Head of caudate nucleus (tissue), 42 donors: ENCODE results near the gene CYBRD1.

Experiments
- DNase-seq, 42 donors: peaks; one replicate each; pipeline versions ENCODE4 v3.0.0 to v3.0.0-alpha.2; 2020 to 2021; ENCODE audit warnings: mixed read lengths in 7 of 42
- intact Hi-C: fragments of 100-400 bp; cut with DNase I; formaldehyde crosslinking; loops from one replicate; pipeline ENCODE4 v1.15.0; 2022

The CYBRD1 gene

GRCh38 chr2:171545086-171545485 is 22.8 kb downstream of the CYBRD1 start:
- intact Hi-C loops, result no loop called here
- DNase-seq, result no peak

- DNase-seq, result no peak
- intact Hi-C loops, result no loop called here
These were observed 25.0 kb downstream of the CYBRD1 start for GRCh38 chr2:171547256-171547655.

GRCh38 chr2:171547720-171548119 is 25.4 kb downstream of the CYBRD1 start:
- DNase-seq, result no peak
- intact Hi-C loops, result no loop called here

- intact Hi-C loops, result no loop called here
- no peak for DNase-seq
These were observed 28.3 kb downstream of the CYBRD1 start for GRCh38 chr2:171550613-171551012.

GRCh38 chr2:171551836-171552235 is 29.6 kb downstream of the CYBRD1 start:
- intact Hi-C loops, result no loop called here
- DNase-seq, result no peak

- no peak for DNase-seq
- intact Hi-C loops, result no loop called here
These were observed 31.0 kb downstream of the CYBRD1 start for GRCh38 chr2:171553236-171553635.

GRCh38 chr2:171553858-171554257 is 31.6 kb downstream of the CYBRD1 start:
- intact Hi-C loops, result no loop called here
- DNase-seq, result peak in 11 of 42 donors; percentile 6 to 47 (median 21)

- no peak for DNase-seq
- intact Hi-C loops, result no loop called here
These were observed 32.8 kb downstream of the CYBRD1 start for GRCh38 chr2:171554991-171555615.

- intact Hi-C loops, result no loop called here
- DNase-seq, result no peak
These were observed 35.1 kb downstream of the CYBRD1 start for GRCh38 chr2:171557363-171557762.

- intact Hi-C loops, result no loop called here
- DNase-seq, result no peak
These were observed 41.0 kb downstream of the CYBRD1 start for GRCh38 chr2:171563301-171563700.

GRCh38 chr2:171564463-171564862 is 42.2 kb downstream of the CYBRD1 start:
- DNase-seq, result no peak
- intact Hi-C loops, result no loop called here

- no peak for DNase-seq
- intact Hi-C loops, result no loop called here
These were observed 43.8 kb downstream of the CYBRD1 start for GRCh38 chr2:171566057-171566456.

GRCh38 chr2:171566753-171567152 is 44.5 kb downstream of the CYBRD1 start:
- intact Hi-C loops, result no loop called here

GRCh38 chr2:171568089-171568488 is 45.8 kb downstream of the CYBRD1 start:
- intact Hi-C loops, result no loop called here

More at GRCh38 chr2:171566753-171567152, 44.5 kb downstream of the CYBRD1 start:
- DNase-seq, result no peak

GRCh38 chr2:171571721-171572120 is 49.4 kb downstream of the CYBRD1 start:
- DNase-seq, result no peak
- intact Hi-C loops, result loop anchor here (10.0 kb wide), 1 partner anchor 113 kb away; the partner anchor contains the start of gene DYNC1I2

More at GRCh38 chr2:171568089-171568488, 45.8 kb downstream of the CYBRD1 start:
- DNase-seq, result no peak

GRCh38 chr2:171574149-171574795 is 52.0 kb downstream of the CYBRD1 start:
- intact Hi-C loops, result loop anchor here (10.0 kb wide), 1 partner anchor 111 kb away; the partner anchor contains the start of gene DYNC1I2
- DNase-seq, result peak; percentile 28 to 91 (median 76)

- DNase-seq, result no peak
- intact Hi-C loops, result loop anchor here (10.0 kb wide), 1 partner anchor 109 kb away; the partner anchor contains the start of gene DYNC1I2
These were observed 53.3 kb downstream of the CYBRD1 start for GRCh38 chr2:171575606-171576005.

- intact Hi-C loops, result loop anchor here (10.0 kb wide), 1 partner anchor 107 kb away; the partner anchor contains the start of gene DYNC1I2
These were observed 56.0 kb downstream of the CYBRD1 start for GRCh38 chr2:171578127-171578803.

GRCh38 chr2:171579481-171579880 is 57.2 kb downstream of the CYBRD1 start:
- no peak for DNase-seq
- intact Hi-C loops, result loop anchor here (10.0 kb wide), 1 partner anchor 105 kb away; the partner anchor contains the start of gene DYNC1I2

More at GRCh38 chr2:171578127-171578803, 56.0 kb downstream of the CYBRD1 start:
- DNase-seq, result no peak

- intact Hi-C loops, result no loop called here
- DNase-seq, result no peak
These were observed 61.3 kb downstream of the CYBRD1 start for GRCh38 chr2:171583566-171583965.
